Neural cell (in vitro differentiated cells): ENCODE results near the gene GDF11. TPM values are rescaled to one million over a fixed set of nuclear protein-coding genes. Genes with fewer than 3 reads are reported as not detected.

Source experiments
- H2AFZ ChIP-seq: fragments of 200-600, 300-800 bp; sonication (generic), shearing (Covaris generic); 2 replicates; pipeline ENCODE4 v1.6.0; 2014; ENCODE audit warnings: low read depth, mild to moderate bottlenecking, antibody characterized with exemption, low read length, moderate library complexity
- H3F3A ChIP-seq: fragments of 200-600 bp; shearing (Covaris generic); 2 replicates; pipeline ENCODE4 v1.6.1; 2016; ENCODE audit warnings: mild to moderate bottlenecking, moderate library complexity, mixed read lengths, antibody characterized with exemption, low read length; ENCODE audit not compliant: insufficient read depth, poor library complexity, severe bottlenecking
- H3K27ac ChIP-seq: fragments of 200-600, 300-800 bp; sonication (generic), shearing (Covaris generic); 2 replicates; pipeline ENCODE4 v1.5.1; 2014; ENCODE audit warnings: mild to moderate bottlenecking, low read length, moderate library complexity
- H3K27me3 ChIP-seq: fragments of 300-800, 200-600 bp; sonication (generic), shearing (Covaris generic); 2 replicates; pipeline ENCODE4 v1.6.0; 2014; ENCODE audit warnings: mild to moderate bottlenecking, low read depth, low read length, moderate library complexity; ENCODE audit not compliant: insufficient read depth
- H3K36me3 ChIP-seq: fragments of 300-800, 200-600 bp; sonication (generic), shearing (Covaris generic); 2 replicates; pipeline ENCODE4 v1.5.1; 2014; ENCODE audit warnings: mild to moderate bottlenecking, antibody characterized with exemption, low read length, moderate library complexity; ENCODE audit not compliant: insufficient read depth
- H3K4me2 ChIP-seq: fragments of 300-800, 200-600 bp; sonication (generic), shearing (Covaris generic); 2 replicates; pipeline ENCODE4 v1.6.0; 2014; ENCODE audit warnings: mild to moderate bottlenecking, low read length
- H3K4me3 ChIP-seq: fragments of 300-800, 200-600 bp; sonication (generic), shearing (Covaris generic); 2 replicates; pipeline ENCODE4 v1.5.1; 2014; ENCODE audit warnings: mild to moderate bottlenecking, low read length, moderate library complexity
- H3K79me2 ChIP-seq: fragments of 200-600 bp; shearing (Covaris generic); replicated peaks from 2 replicates; pipeline ENCODE4 v1.6.0; 2014; ENCODE audit warnings: mild to moderate bottlenecking, low read length, moderate library complexity; ENCODE audit not compliant: insufficient read depth
- H3K9ac ChIP-seq: fragments of 300-800, 200-600 bp; sonication (generic), shearing (Covaris generic); 2 replicates; pipeline ENCODE4 v1.6.1; 2016; ENCODE audit warnings: mild to moderate bottlenecking, low read length, mixed read lengths
- H3K9me2 ChIP-seq: fragments of 200-600 bp; shearing (Covaris generic); 2 replicates; pipeline ENCODE4 v1.6.1; 2016; ENCODE audit warnings: mild to moderate bottlenecking, low read length, mixed read lengths; ENCODE audit not compliant: insufficient read depth
- H3K9me3 ChIP-seq: fragments of 200-600, 300-800 bp; sonication (generic), shearing (Covaris generic); 2 replicates; pipeline ENCODE4 v1.6.1; 2016; ENCODE audit warnings: mild to moderate bottlenecking, mixed run types, low read length, moderate library complexity, mixed read lengths
- H4K20me1 ChIP-seq: fragments of 200-600 bp; shearing (Covaris generic); 2 replicates; pipeline ENCODE4 v1.6.1; 2016; ENCODE audit warnings: mild to moderate bottlenecking, mixed run types; ENCODE audit not compliant: insufficient read depth
- CTCF ChIP-seq: fragments of 450-650 bp; IDR thresholded peaks from 2 replicates; pipeline ENCODE4 v1.5.1; 2014; ENCODE audit warnings: antibody characterized with exemption, mild to moderate bottlenecking, moderate library complexity; ENCODE audit not compliant: poor library complexity, severe bottlenecking
- EP300 ChIP-seq: fragments of 450-650 bp; conservative IDR thresholded peaks from 2 replicates; pipeline ENCODE4 v1.6.1; 2014; ENCODE audit warnings: antibody characterized with exemption, mild to moderate bottlenecking, moderate library complexity; ENCODE audit not compliant: poor library complexity, severe bottlenecking
- EZH2 ChIP-seq: fragments of 200-600, 300-800 bp; shearing (Covaris generic), sonication (generic); IDR thresholded peaks from 2 replicates; pipeline ENCODE4 v1.6.1; 2014; ENCODE audit warnings: antibody characterized with exemption, low read length, borderline replicate concordance, mild to moderate bottlenecking; ENCODE audit not compliant: insufficient read depth, poor library complexity, severe bottlenecking
- MXI1 ChIP-seq: fragments of 450-650 bp; conservative IDR thresholded peaks from 2 replicates; pipeline ENCODE4 v1.6.1; 2014; ENCODE audit warnings: antibody characterized with exemption, mild to moderate bottlenecking; ENCODE audit not compliant: poor library complexity, severe bottlenecking
- RAD21 ChIP-seq: fragments of 450-650 bp; conservative IDR thresholded peaks from 2 replicates; pipeline ENCODE4 v1.6.1; 2014; ENCODE audit warnings: antibody characterized with exemption, mild to moderate bottlenecking, moderate library complexity
- SMC3 ChIP-seq: fragments of 450-650 bp; conservative IDR thresholded peaks from 2 replicates; pipeline ENCODE4 v1.6.1; 2014; ENCODE audit warnings: antibody characterized with exemption, mild to moderate bottlenecking, moderate library complexity; ENCODE audit not compliant: poor library complexity
- TAF1 ChIP-seq: IDR thresholded peaks from 2 replicates; pipeline ENCODE4 v1.6.1; 2012; ENCODE audit warnings: low read depth
- polyA plus RNA-seq: library from polyadenylated mRNA; depleted of rRNA; stranded (reverse); fragments of >200 nt; gene quantifications from 2 replicates; pipeline ENCODE4 v1.2.3, GENCODE V29; 2014
- TF ChIP-seq, protein P1 (sequence below): IDR thresholded peaks from 2 replicates; pipeline ENCODE4 v1.6.1; 2012; ENCODE audit warnings: borderline replicate concordance

Gene GDF11
- polyA plus RNA-seq, 1 donor from 2014 or later, result 16.0 TPM

- Histone ChIP-seq H3K36me3 (no peaks in the 10 kb centered on the region), H3K27me3 (no peaks in the 10 kb centered on the region), H3K79me2 (no peaks in the 10 kb centered on the region), H3K9me2 (no peaks in the 10 kb centered on the region), H3K9me3 (no peaks in the 10 kb centered on the region), H3K9ac (no peak overlapping the region), H3K4me3 (no peak overlapping the region), H3K27ac (no peak overlapping the region), H4K20me1 (no peaks in the 10 kb centered on the region), H3F3A (no peaks in the 10 kb centered on the region), H3K4me2 (no peak overlapping the region), H2AFZ (no peak overlapping the region)
- no peak for TF ChIP-seq MXI1
- TF ChIP-seq, protein P1, sequence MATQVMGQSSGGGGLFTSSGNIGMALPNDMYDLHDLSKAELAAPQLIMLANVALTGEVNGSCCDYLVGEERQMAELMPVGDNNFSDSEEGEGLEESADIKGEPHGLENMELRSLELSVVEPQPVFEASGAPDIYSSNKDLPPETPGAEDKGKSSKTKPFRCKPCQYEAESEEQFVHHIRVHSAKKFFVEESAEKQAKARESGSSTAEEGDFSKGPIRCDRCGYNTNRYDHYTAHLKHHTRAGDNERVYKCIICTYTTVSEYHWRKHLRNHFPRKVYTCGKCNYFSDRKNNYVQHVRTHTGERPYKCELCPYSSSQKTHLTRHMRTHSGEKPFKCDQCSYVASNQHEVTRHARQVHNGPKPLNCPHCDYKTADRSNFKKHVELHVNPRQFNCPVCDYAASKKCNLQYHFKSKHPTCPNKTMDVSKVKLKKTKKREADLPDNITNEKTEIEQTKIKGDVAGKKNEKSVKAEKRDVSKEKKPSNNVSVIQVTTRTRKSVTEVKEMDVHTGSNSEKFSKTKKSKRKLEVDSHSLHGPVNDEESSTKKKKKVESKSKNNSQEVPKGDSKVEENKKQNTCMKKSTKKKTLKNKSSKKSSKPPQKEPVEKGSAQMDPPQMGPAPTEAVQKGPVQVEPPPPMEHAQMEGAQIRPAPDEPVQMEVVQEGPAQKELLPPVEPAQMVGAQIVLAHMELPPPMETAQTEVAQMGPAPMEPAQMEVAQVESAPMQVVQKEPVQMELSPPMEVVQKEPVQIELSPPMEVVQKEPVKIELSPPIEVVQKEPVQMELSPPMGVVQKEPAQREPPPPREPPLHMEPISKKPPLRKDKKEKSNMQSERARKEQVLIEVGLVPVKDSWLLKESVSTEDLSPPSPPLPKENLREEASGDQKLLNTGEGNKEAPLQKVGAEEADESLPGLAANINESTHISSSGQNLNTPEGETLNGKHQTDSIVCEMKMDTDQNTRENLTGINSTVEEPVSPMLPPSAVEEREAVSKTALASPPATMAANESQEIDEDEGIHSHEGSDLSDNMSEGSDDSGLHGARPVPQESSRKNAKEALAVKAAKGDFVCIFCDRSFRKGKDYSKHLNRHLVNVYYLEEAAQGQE, result no peak
- no peak for TF ChIP-seq TAF1
- TF ChIP-seq EZH2, result no peak
- no peak for TF ChIP-seq CTCF
- TF ChIP-seq SMC3, result no peak
Observed at GRCh38 chr12:55697686-55698085, 45.2 kb upstream of the GDF11 start.

DNA sequence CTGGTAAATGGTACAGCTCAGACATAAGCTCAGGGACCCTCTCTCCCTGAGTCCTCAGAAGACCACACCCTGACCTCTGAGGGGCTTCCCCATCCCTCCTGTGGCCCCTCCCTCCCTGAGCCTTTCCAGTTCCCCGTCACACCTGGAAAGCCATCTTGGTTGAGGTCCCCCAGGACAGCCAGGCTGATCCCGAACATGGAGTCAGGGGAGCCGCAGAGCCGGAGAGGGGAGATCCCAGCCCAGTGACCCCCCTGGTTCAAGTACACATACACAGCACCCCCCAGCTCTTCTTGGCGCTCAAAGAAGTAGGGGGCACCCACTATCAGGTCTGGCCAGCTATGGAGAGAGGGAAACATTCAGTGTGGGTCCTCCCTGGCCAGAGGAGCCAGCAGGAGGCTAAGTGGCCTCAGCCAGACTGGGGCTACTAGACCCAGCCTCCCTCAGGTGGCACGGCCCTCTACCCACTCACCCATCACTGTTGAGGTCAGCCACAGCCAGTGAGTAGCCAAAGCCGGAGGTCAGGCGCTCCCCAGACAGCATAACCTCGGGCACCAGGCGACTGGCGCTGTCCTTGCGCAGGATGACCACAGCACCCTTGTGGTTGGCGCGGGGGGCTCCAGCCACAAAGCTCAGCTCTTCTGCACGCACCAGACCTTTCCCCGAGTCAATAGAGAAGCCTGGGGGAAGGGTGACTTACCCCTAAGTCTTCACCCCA is 44.5 kb upstream of the GDF11 start:
- Histone ChIP-seq H4K20me1 (no peaks in the 10 kb centered on the region), H3K4me3 (no peak overlapping the region), H3K9ac (no peak overlapping the region), H2AFZ (no peak overlapping the region), H3K4me2 (no peak overlapping the region), H3K9me2 (no peaks in the 10 kb centered on the region), H3K27ac (no peak overlapping the region), H3K36me3 (no peaks in the 10 kb centered on the region), H3F3A (no peaks in the 10 kb centered on the region), H3K9me3 (no peaks in the 10 kb centered on the region), H3K27me3 (no peaks in the 10 kb centered on the region), H3K79me2 (no peaks in the 10 kb centered on the region)
- TF ChIP-seq MXI1 (no peak), EZH2 (no peak), CTCF (no peak), RAD21 (no peak), TAF1 (no peak), SMC3 (no peak), EP300 (no peak)
- TF ChIP-seq, protein P1, result no peak
